Measurements from ENCODE around the gene SNED1.

SNED1 gene

GRCh38 chr2:240988571-240989271, 9.7 kb upstream of the SNED1 start:
- Histone ChIP-seq H2AFZ (ENCODE audit: low read length, unreplicated experiment) (no peak overlapping the region), H3K27ac (ENCODE audit: low read depth, low read length) (no peak overlapping the region), H3K36me3 (ENCODE audit: insufficient read depth, low read length) (peaks cover 8% of the 10 kb centered on the region; the same call in 1 of the 2 replicates), H3K4me1 (ENCODE audit: control insufficient read depth, insufficient read depth, low read length, unreplicated experiment) (peaks cover 26% of the 10 kb centered on the region), H3K27me3 (ENCODE audit: insufficient read depth, low read length) (no peaks in the 10 kb centered on the region), H3K4me3 (ENCODE audit: low read depth, low read length) (no peak overlapping the region), H3K79me2 (ENCODE audit: control insufficient read depth, insufficient read depth, low read length, unreplicated experiment) (no peaks in the 10 kb centered on the region)

- Histone ChIP-seq H3K4me1 (ENCODE audit: control insufficient read depth, insufficient read depth, low read length, unreplicated experiment) (peaks cover 26% of the 10 kb centered on the region), H3K36me3 (ENCODE audit: insufficient read depth, low read length) (peaks cover 8% of the 10 kb centered on the region; the same call in 1 of the 2 replicates), H3K27ac (ENCODE audit: low read depth, low read length) (no peak overlapping the region), H3K27me3 (ENCODE audit: insufficient read depth, low read length) (no peaks in the 10 kb centered on the region), H3K4me3 (ENCODE audit: low read depth, low read length) (no peak overlapping the region), H2AFZ (ENCODE audit: low read length, unreplicated experiment) (no peak overlapping the region), H3K79me2 (ENCODE audit: control insufficient read depth, insufficient read depth, low read length, unreplicated experiment) (no peaks in the 10 kb centered on the region)
Measured at GRCh38 chr2:240989451-240990265, 8.8 kb upstream of the SNED1 start.

- peaks cover 8% of the 10 kb centered on the region; the same call in 1 of the 2 replicates for H3K36me3 ChIP-seq (ENCODE audit: insufficient read depth, low read length)
- H3K4me3 ChIP-seq (ENCODE audit: low read depth, low read length), result no peak overlapping the region
- H3K79me2 ChIP-seq (ENCODE audit: control insufficient read depth, insufficient read depth, low read length, unreplicated experiment), result no peaks in the 10 kb centered on the region
- H2AFZ ChIP-seq (ENCODE audit: low read length, unreplicated experiment), result no peak overlapping the region
- no peaks in the 10 kb centered on the region for H3K27me3 ChIP-seq (ENCODE audit: insufficient read depth, low read length)
- no peak overlapping the region for H3K27ac ChIP-seq (ENCODE audit: low read depth, low read length)
- H3K4me1 ChIP-seq (ENCODE audit: control insufficient read depth, insufficient read depth, low read length, unreplicated experiment), result peaks cover 26% of the 10 kb centered on the region
Measured at GRCh38 chr2:240990266-240990529, 8.2 kb upstream of the SNED1 start.

GRCh38 chr2:240990726-240991377, 7.6 kb upstream of the SNED1 start:
- peak overlapping the region; percentile 34; the same call in 1 of the 2 replicates for H3K27ac ChIP-seq (ENCODE audit: low read depth, low read length)
- H3K79me2 ChIP-seq (ENCODE audit: control insufficient read depth, insufficient read depth, low read length, unreplicated experiment), result no peaks in the 10 kb centered on the region
- H3K27me3 ChIP-seq (ENCODE audit: insufficient read depth, low read length), result no peaks in the 10 kb centered on the region
- peaks cover 26% of the 10 kb centered on the region for H3K4me1 ChIP-seq (ENCODE audit: control insufficient read depth, insufficient read depth, low read length, unreplicated experiment)
- H3K4me3 ChIP-seq (ENCODE audit: low read depth, low read length), result no peak overlapping the region
- no peak overlapping the region for H2AFZ ChIP-seq (ENCODE audit: low read length, unreplicated experiment)
- peaks cover 8% of the 10 kb centered on the region; the same call in 1 of the 2 replicates for H3K36me3 ChIP-seq (ENCODE audit: insufficient read depth, low read length)

- peaks cover 8% of the 10 kb centered on the region; the same call in 1 of the 2 replicates for H3K36me3 ChIP-seq (ENCODE audit: insufficient read depth, low read length)
- H3K27ac ChIP-seq (ENCODE audit: low read depth, low read length), result peak overlapping the region; percentile 47; the same call in 1 of the 2 replicates
- H3K79me2 ChIP-seq (ENCODE audit: control insufficient read depth, insufficient read depth, low read length, unreplicated experiment), result no peaks in the 10 kb centered on the region
- no peak overlapping the region for H3K4me3 ChIP-seq (ENCODE audit: low read depth, low read length)
- no peaks in the 10 kb centered on the region for H3K27me3 ChIP-seq (ENCODE audit: insufficient read depth, low read length)
- peaks cover 25% of the 10 kb centered on the region for H3K4me1 ChIP-seq (ENCODE audit: control insufficient read depth, insufficient read depth, low read length, unreplicated experiment)
- H2AFZ ChIP-seq (ENCODE audit: low read length, unreplicated experiment), result peak overlapping the region; percentile 44
Measured at GRCh38 chr2:240991378-240992263, 6.8 kb upstream of the SNED1 start.

- Histone ChIP-seq H3K27ac (ENCODE audit: low read depth, low read length) (peak overlapping the region; percentile 47; the same call in 1 of the 2 replicates), H3K4me3 (ENCODE audit: low read depth, low read length) (no peak overlapping the region), H2AFZ (ENCODE audit: low read length, unreplicated experiment) (no peak overlapping the region), H3K79me2 (ENCODE audit: control insufficient read depth, insufficient read depth, low read length, unreplicated experiment) (no peaks in the 10 kb centered on the region), H3K4me1 (ENCODE audit: control insufficient read depth, insufficient read depth, low read length, unreplicated experiment) (peaks cover 17% of the 10 kb centered on the region), H3K27me3 (ENCODE audit: insufficient read depth, low read length) (no peaks in the 10 kb centered on the region), H3K36me3 (ENCODE audit: insufficient read depth, low read length) (peaks cover 8% of the 10 kb centered on the region; the same call in 1 of the 2 replicates)
Measured at GRCh38 chr2:240992572-240993291, 5.7 kb upstream of the SNED1 start.

- peaks cover 1% of the 10 kb centered on the region; the same call in 1 of the 2 replicates for H3K36me3 ChIP-seq (ENCODE audit: insufficient read depth, low read length)
Measured at GRCh38 chr2:240993446-240994170, 4.8 kb upstream of the SNED1 start.

GRCh38 chr2:240994171-240994896, 4.1 kb upstream of the SNED1 start:
- H2AFZ ChIP-seq (ENCODE audit: low read length, unreplicated experiment), result no peak overlapping the region

More at GRCh38 chr2:240993446-240994170, 4.8 kb upstream of the SNED1 start:
- no peaks in the 10 kb centered on the region for H3K79me2 ChIP-seq (ENCODE audit: control insufficient read depth, insufficient read depth, low read length, unreplicated experiment)
- peaks cover 21% of the 10 kb centered on the region for H3K4me1 ChIP-seq (ENCODE audit: control insufficient read depth, insufficient read depth, low read length, unreplicated experiment)
- H2AFZ ChIP-seq (ENCODE audit: low read length, unreplicated experiment), result no peak overlapping the region
- H3K27ac ChIP-seq (ENCODE audit: low read depth, low read length), result no peak overlapping the region
- no peak overlapping the region for H3K4me3 ChIP-seq (ENCODE audit: low read depth, low read length)
- H3K27me3 ChIP-seq (ENCODE audit: insufficient read depth, low read length), result no peaks in the 10 kb centered on the region

More at GRCh38 chr2:240994171-240994896, 4.1 kb upstream of the SNED1 start:
- H3K36me3 ChIP-seq (ENCODE audit: insufficient read depth, low read length), result no peaks in the 10 kb centered on the region
- no peaks in the 10 kb centered on the region for H3K27me3 ChIP-seq (ENCODE audit: insufficient read depth, low read length)
- no peak overlapping the region for H3K27ac ChIP-seq (ENCODE audit: low read depth, low read length)
- no peak overlapping the region for H3K4me3 ChIP-seq (ENCODE audit: low read depth, low read length)
- no peaks in the 10 kb centered on the region for H3K79me2 ChIP-seq (ENCODE audit: control insufficient read depth, insufficient read depth, low read length, unreplicated experiment)
- H3K4me1 ChIP-seq (ENCODE audit: control insufficient read depth, insufficient read depth, low read length, unreplicated experiment), result peaks cover 21% of the 10 kb centered on the region

All from ACC112 (cell line).